Epithelial cell of prostate (primary cell): ENCODE results near the gene INMT.

Experiments used
- DNase-seq: peaks from one replicate; pipeline ENCODE4 v3.0.0-alpha.2; 2011; ENCODE audit warnings: low read depth, low spot score
- H3K27ac ChIP-seq: fragments of 450-650 bp; 2 replicates; pipeline ENCODE4 v1.5.1; 2017; ENCODE audit warnings: mild to moderate bottlenecking

Gene INMT

GRCh38 chr7:30750010-30750409, 1.9 kb upstream of the INMT start:
- DNase-seq: no peak
- H3K27ac ChIP-seq: no peak overlapping the region

GRCh38 chr7:30750683-30751650, 968 bp upstream of the INMT start:
- DNase-seq: no peak
- H3K27ac ChIP-seq: no peak overlapping the region

GRCh38 chr7:30752484-30752883, 549 bp downstream of the INMT start:
- no peak for DNase-seq
- H3K27ac ChIP-seq: no peak overlapping the region

DNA sequence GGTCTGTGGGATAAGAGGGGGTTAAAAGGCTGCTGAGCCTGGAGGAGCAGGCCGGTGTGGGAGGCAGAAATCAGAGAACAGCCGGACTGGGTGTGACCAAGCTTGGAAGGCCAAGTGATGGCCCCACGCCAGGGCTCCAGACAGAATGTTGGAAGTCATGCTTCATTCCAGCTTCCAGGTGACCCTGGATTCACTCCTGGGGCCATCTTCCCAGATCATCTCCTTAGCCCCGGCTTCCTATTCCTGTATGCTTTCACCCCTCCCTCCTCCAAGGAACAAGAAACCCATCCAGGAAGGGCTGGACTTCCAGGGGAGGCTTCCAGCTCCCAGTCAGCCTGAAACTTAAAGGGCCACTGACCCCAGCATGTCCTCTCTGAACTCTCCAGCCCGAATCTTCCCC, 1.0 kb downstream of the INMT start:
- H3K27ac ChIP-seq: no peak overlapping the region
- DNase-seq: no peak

DNA sequence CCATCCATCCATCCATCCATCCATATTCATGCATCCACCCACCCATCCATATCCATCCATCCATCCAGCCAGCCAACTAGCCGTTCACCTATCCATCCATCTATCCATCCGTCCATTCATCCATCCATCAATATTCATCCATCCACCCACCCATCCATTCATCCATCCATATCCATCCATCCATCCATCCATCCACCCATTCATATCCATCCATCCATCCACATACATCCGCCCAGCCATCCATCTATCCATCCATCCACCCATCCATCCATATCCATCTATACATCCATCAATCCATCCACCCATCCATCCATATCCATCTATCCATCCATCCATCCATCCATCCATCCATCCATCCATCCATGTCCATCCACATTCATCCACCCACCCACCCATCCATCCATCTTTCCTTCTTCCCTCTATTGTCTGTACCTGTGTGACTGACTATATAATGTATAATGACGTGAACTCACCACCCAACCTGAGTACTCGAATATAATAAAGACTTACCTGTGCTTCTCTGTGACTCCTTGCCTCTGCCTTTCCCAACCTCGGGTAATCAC, 2.5 kb downstream of the INMT start:
- DNase-seq: no peak
- no peak overlapping the region for H3K27ac ChIP-seq

GRCh38 chr7:30755384-30756154, 3.6 kb downstream of the INMT start:
- H3K27ac ChIP-seq: no peak overlapping the region
- DNase-seq: no peak

DNA sequence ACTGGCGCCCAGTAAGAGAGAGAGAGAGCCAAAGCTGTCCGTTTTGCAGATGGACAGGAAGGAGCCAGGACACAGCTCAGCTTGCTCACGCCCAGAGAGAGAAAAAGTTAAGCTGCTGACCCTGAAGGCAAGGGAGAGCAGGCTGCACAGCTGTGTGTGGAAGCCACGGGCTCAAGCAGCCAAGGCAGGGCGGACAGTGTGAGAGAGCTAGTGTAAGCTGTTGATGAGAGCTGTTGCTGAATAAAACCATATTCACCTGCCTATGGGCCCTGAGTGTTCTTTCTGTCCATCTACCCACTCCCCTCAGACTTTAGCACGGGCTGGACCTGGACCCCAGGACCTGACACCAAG, 5.4 kb downstream of the INMT start:
- no peak overlapping the region for H3K27ac ChIP-seq
- no peak for DNase-seq

GRCh38 chr7:30760514-30761213, 8.7 kb downstream of the INMT start:
- DNase-seq: no peak
- no peak overlapping the region for H3K27ac ChIP-seq

- no peak for DNase-seq
- no peak overlapping the region for H3K27ac ChIP-seq
These were observed 9.6 kb downstream of the INMT start for GRCh38 chr7:30761214-30762156.

DNA sequence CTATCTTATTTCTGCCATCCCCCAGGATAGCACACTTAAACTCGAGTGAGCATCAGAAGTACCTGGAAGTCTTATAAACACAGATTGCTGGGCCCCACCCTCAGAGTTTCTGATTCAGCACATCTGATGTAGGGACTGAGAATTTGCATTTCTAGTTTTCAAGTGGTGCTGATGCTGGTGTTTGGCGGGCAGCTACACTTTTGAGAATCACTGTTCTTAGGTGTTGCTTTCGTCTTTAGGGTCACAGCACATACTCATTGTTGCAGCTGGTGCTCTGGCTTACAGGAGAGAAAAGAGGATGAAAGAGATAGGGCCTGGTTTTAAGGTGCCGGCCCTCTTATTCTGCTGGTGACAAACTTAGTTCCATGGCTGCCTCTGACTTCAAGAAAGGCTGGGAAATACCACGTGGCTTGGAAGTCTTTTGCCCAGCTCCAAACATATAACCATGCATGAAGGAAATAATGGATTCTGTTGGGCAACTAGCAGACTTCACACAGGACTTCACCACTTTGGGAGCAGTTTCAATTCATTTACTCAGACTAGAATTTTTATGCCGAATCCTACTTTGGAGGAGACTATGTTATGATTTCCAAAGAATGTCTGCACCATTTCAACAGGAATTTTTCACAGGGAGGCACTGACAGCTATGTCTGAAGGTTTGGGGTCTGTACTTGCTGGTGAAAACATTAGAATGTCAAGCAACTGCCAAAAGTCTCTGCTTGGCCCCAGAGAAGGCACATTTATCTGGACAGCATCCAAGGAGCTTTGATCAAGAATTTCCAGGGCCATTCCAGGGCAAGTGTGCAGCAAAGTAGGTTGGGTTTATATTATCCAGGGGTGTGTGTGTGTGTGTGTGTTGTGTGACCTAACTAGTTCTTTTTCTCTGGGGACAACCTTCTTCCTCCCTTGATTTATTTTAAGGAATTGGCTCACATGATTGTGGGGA, 12.4 kb downstream of the INMT start:
- no peak overlapping the region for H3K27ac ChIP-seq
- DNase-seq: no peak

GRCh38 chr7:30765408-30765807, 13.5 kb downstream of the INMT start:
- no peak for DNase-seq
- H3K27ac ChIP-seq: no peak overlapping the region

DNA sequence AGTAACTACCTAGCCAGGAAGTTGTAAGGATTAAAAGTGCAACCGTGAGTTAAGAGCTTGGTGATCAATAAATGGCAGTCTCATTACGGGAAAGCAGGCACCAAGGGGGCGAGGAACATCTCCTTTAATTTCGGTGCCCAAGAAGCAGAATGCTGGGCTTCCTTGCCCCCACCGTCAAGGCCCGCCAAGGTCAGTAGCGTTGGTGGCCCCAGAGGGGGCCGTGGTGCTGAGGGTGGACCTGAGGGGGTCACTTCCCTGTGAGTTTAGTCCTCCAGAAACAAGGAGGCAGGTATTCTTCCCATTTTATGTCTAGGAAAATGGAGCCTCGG, 18.9 kb downstream of the INMT start:
- peak overlapping the region; percentile 46 for H3K27ac ChIP-seq
- DNase-seq: no peak

- H3K27ac ChIP-seq: peak within 1 kb of the TSS; percentile 46
- DNase-seq: no peak
These were observed 19.4 kb downstream of the INMT start, which contains the start of gene MINDY4 for GRCh38 chr7:30771174-30771879. TSS of gene MINDY4 (plus strand) at chr7:30771417. CDS start at chr7:30771494, 77 bp downstream.

DNA sequence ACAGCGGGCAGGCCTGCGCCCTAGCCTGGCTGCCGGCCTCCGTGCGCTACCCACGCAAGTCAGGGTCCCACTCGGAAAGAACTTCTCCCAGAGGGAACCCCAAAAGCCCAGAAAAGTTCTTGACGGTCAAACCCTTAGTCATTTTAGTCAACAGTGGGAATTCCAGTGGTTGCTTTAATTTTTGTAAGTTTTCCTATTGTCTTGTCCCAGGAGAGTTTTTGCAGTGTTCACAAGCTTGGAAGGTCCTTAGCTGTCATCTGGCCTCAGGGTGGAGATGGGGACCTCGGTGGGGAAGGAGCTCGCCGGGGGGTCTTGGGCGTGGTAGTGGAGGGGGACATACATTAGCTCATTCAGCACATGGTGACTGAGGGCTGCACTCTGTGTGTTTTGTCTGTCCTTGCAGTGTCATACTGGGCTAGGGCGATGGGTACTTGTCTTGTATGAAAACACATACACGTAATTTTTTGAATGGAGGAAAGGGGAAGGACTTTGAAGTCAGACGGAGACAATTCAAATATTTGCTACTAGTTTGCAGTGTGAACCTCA, 20.0 kb downstream of the INMT start:
- DNase-seq: no peak
- H3K27ac ChIP-seq: peak overlapping the region; percentile 46

DNA sequence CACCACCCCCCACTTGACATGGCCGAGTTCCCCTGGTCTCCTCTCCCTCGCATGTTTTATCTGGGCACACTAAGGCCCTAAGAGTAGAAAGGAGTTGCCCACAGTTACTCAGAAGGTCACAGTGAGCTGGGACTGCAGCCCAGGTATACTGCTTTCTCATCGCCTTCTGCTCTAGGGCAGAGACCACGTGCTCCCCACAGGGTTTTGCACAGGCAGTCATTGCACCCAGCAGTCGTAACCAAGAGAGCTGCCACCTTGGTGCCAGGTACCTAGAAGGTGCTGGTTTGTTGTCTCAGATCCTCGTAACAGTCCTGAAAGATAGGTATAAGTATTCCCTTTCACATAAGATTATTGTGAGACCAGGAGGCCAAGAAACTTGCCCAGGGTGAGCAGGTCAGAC, 21.0 kb downstream of the INMT start:
- DNase-seq: no peak
- H3K27ac ChIP-seq: no peak overlapping the region

- H3K27ac ChIP-seq: no peak overlapping the region
- DNase-seq: no peak
These were observed 24.1 kb downstream of the INMT start for GRCh38 chr7:30775992-30776391.

GRCh38 chr7:30776971-30777370, 25.0 kb downstream of the INMT start:
- H3K27ac ChIP-seq: no peak overlapping the region
- DNase-seq: no peak
